B cell (primary cell): ENCODE results near the gene POLH. TPM values are rescaled to one million over a fixed set of nuclear protein-coding genes. Genes with fewer than 3 reads are reported as not detected.

Experiments used
- ATAC-seq: fragments of 200-7000 bp; cut with Tn5 transposase; one replicate; pipeline ENCODE4 v1.10.0; 2021; ENCODE audit warnings: low read depth, mild to moderate bottlenecking, moderate number of reproducible peaks, moderate library complexity
- CTCF ChIA-PET: fragments of 350-600 bp; sonication (Branson Sonifier 250); formaldehyde crosslinking; loops from one replicate; lab custom pipeline; 2021; ENCODE audit warnings: antibody characterized with exemption, inconsistent platforms; lab: Charles Lee
- POLR2A ChIA-PET: fragments of 350-600 bp; sonication (Branson Sonifier 250); formaldehyde crosslinking; loops from one replicate; lab custom pipeline; 2021; ENCODE audit warnings: antibody characterized with exemption; lab: Charles Lee
- DNase-seq: peaks from one replicate; pipeline ENCODE4 v3.0.0; 2013
- H2AFZ ChIP-seq: 2 replicates; pipeline ENCODE4 v1.6.1; 2012; ENCODE audit warnings: mild to moderate bottlenecking, low read depth, low read length; ENCODE audit not compliant: insufficient read depth, poor library complexity, severe bottlenecking
- H3K27ac ChIP-seq, 2 donors: 1 replicate in 1 of 2; 2 replicates in 1 of 2; pipeline ENCODE4 v1.5.1; 2012 to 2013; ENCODE audit warnings: low read length in 2 of 2, mild to moderate bottlenecking in 2 of 2, moderate library complexity in 1 of 2
- H3K27me3 ChIP-seq, 4 experiments: fragments of 200-600 bp in 1 of 4; sonication (generic) in 1 of 4; replicated peaks in 1 of 4; 1 replicate in 2 of 4; 2 replicates in 2 of 4; pipeline versions ENCODE4 v1.6.1 to v1.7.0; 2013 to 2016; ENCODE audit warnings: low read length in 3 of 4, mild to moderate bottlenecking in 2 of 4, mixed read lengths in 1 of 4, moderate library complexity in 1 of 4; ENCODE audit not compliant: insufficient read depth in 4 of 4, control insufficient read depth in 3 of 4; ENCODE audit errors: control extremely low read depth in 1 of 4
- H3K36me3 ChIP-seq, 2 experiments: replicated peaks in 1 of 2; 1 replicate in 1 of 2; 2 replicates in 1 of 2; pipeline versions ENCODE4 v1.6.1 to v1.7.1; 2013; ENCODE audit warnings: low read length in 1 of 2; ENCODE audit not compliant: insufficient read depth in 2 of 2, control insufficient read depth in 1 of 2; ENCODE audit errors: control extremely low read depth in 1 of 2, extremely low read depth in 1 of 2
- H3K4me1 ChIP-seq, 2 donors: fragments of 200-600 bp in 1 of 2; sonication (generic) in 1 of 2; 1 replicate in 1 of 2; 2 replicates in 1 of 2; pipeline versions ENCODE4 v1.5.1 to v1.6.1; 2013 to 2017; ENCODE audit warnings: low read length in 2 of 2; ENCODE audit not compliant: control insufficient read depth in 2 of 2, insufficient read depth in 2 of 2
- H3K4me2 ChIP-seq: replicated peaks from 2 replicates; pipeline ENCODE3; 2012; ENCODE audit warnings: mild to moderate bottlenecking, low read depth, low read length; ENCODE audit not compliant: poor library complexity, severe bottlenecking
- H3K4me3 ChIP-seq, 5 experiments: fragments of 200-600 bp in 1 of 5; sonication (generic) in 1 of 5; 1 replicate in 3 of 5; 2 replicates in 2 of 5; pipeline versions ENCODE4 v1.5.1 to v1.7.0; 2011 to 2016; ENCODE audit warnings: low read length in 4 of 5, mild to moderate bottlenecking in 4 of 5, low read depth in 2 of 5, control low read depth in 1 of 5, moderate library complexity in 1 of 5; ENCODE audit not compliant: insufficient read depth in 1 of 5; ENCODE audit errors: control extremely low read depth in 1 of 5, extremely low read depth in 1 of 5
- H3K79me2 ChIP-seq: fragments of 200-600 bp; sonication (generic); one replicate; pipeline ENCODE4 v1.6.0; 2016; ENCODE audit warnings: low read length; ENCODE audit not compliant: control insufficient read depth, insufficient read depth
- H3K9ac ChIP-seq: fragments of 200-600 bp; sonication (generic); 2 replicates; pipeline ENCODE4 v1.6.1; 2017; ENCODE audit warnings: mild to moderate bottlenecking, low read length, moderate library complexity
- H3K9me3 ChIP-seq, 3 donors: one replicate each; pipeline versions ENCODE4 v1.6.1 to v1.7.1; 2013; ENCODE audit warnings: low read length in 2 of 3; ENCODE audit not compliant: control insufficient read depth in 2 of 3, insufficient read depth in 1 of 3; ENCODE audit errors: control extremely low read depth in 1 of 3
- H4K20me1 ChIP-seq: 2 replicates; pipeline ENCODE4 v1.6.0; 2012; ENCODE audit warnings: mild to moderate bottlenecking, low read length; ENCODE audit not compliant: insufficient read depth, control insufficient read depth, poor library complexity, severe bottlenecking
- H3K27ac Mint-ChIP-seq: one replicate; pipeline ENCODE4 v1.8.0; 2021; ENCODE audit warnings: mixed read lengths
- H3K27me3 Mint-ChIP-seq: one replicate; pipeline ENCODE4 v1.8.0; 2021; ENCODE audit warnings: mixed read lengths
- H3K4me1 Mint-ChIP-seq: one replicate; pipeline ENCODE4 v1.8.0; 2021; ENCODE audit warnings: mixed read lengths
- H3K4me3 Mint-ChIP-seq: one replicate; pipeline ENCODE4 v1.8.0; 2021; ENCODE audit warnings: mixed read lengths
- H3K9me3 Mint-ChIP-seq: one replicate; pipeline ENCODE4 v1.8.0; 2022; ENCODE audit warnings: mixed read lengths; ENCODE audit not compliant: insufficient read depth
- EZH2 ChIP-seq: IDR thresholded peaks from 2 replicates; pipeline ENCODE4 v1.6.1; 2012; ENCODE audit warnings: borderline replicate concordance, low read depth, mild to moderate bottlenecking, moderate library complexity, low read length; ENCODE audit not compliant: insufficient read depth, poor library complexity, severe bottlenecking
- WGBS: methylation state at CpG from one replicate; pipeline ENCODE4 v1.1.5; 2013; ENCODE audit warnings: missing lambda C conversion rate; ENCODE audit not compliant: insufficient coverage; 5-methylcytosine and 5-hydroxymethylcytosine counted together
- intact Hi-C: fragments of 100-400 bp; cut with micrococcal nuclease; formaldehyde crosslinking; loops from one replicate; pipeline ENCODE4 v1.10.0; 2022
- polyA plus RNA-seq: library from polyadenylated mRNA; depleted of rRNA; stranded (reverse); fragments of >200 nt; gene quantifications from 2 replicates; pipeline ENCODE4 v1.2.3, GENCODE V29; 2012
- total RNA-seq, 2 donors: library from RNA; stranded (reverse); fragments of 120-200 nt in 1 of 2; gene quantifications; 1 replicate in 1 of 2; 2 replicates in 1 of 2; pipeline versions ENCODE4 v1.2.3 to v1.2.4, GENCODE V29; 2013 to 2022
- TF ChIP-seq, protein P1 (sequence below): fragments of 200-600 bp; IDR thresholded peaks from one replicate; pipeline ENCODE4 v1.8.0; 2022; ENCODE audit warnings: antibody characterized with exemption, mild to moderate bottlenecking

POLH gene
- total and polyA plus RNA-seq, 2 donors (not counting 1 experiment from before 2014, with no cell fraction given), result 14.7 to 24.8 TPM

DNA sequence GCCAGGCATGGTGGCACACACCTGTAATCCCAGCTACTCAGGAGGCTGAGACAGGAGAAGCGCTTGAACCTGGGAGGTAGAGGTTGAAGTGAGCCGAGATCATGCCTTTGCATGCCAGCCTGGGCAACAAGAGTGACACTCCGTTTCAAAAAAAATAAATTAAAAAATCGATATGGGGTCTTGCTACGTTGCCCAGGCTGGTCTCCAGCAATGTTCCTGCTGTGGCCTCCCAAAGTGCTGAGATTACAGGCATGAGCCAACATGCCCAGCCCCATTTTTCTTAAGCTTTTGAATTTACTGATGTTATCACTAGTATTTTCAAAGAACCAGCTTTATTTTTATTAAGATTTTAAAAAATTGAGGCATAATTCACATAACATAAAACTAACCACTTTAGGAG is 35.5 kb upstream of the POLH start:
- no peaks in the 10 kb centered on the region for H3K27me3 ChIP-seq
- intact Hi-C loops, result no loop called here
- DNase-seq, result no peak
- Mint-ChIP-seq H3K9me3 (no peaks in the 10 kb centered on the region), H3K27me3 (no peaks in the 10 kb centered on the region), H3K4me1 (peaks cover 4% of the 10 kb centered on the region), H3K27ac (no peak overlapping the region), H3K4me3 (no peak overlapping the region)
- H3K4me2 ChIP-seq, result no peak overlapping the region
- WGBS, result 100% methylated on average over 5 of the region's 5 CpGs
- no peaks in the 10 kb centered on the region for H3K9me3 ChIP-seq
- POLR2A ChIA-PET, result no interaction called here
- no peak overlapping the region for H3K4me3 ChIP-seq
- H2AFZ ChIP-seq, result no peak overlapping the region
- H3K9ac ChIP-seq, result no peak overlapping the region
- H3K27ac ChIP-seq, result no peak overlapping the region
- ATAC-seq, result no peak
- no peaks in the 10 kb centered on the region for H4K20me1 ChIP-seq
- CTCF ChIA-PET, result no interaction called here
- no peaks in the 10 kb centered on the region for H3K4me1 ChIP-seq
- TF ChIP-seq, protein P1, sequence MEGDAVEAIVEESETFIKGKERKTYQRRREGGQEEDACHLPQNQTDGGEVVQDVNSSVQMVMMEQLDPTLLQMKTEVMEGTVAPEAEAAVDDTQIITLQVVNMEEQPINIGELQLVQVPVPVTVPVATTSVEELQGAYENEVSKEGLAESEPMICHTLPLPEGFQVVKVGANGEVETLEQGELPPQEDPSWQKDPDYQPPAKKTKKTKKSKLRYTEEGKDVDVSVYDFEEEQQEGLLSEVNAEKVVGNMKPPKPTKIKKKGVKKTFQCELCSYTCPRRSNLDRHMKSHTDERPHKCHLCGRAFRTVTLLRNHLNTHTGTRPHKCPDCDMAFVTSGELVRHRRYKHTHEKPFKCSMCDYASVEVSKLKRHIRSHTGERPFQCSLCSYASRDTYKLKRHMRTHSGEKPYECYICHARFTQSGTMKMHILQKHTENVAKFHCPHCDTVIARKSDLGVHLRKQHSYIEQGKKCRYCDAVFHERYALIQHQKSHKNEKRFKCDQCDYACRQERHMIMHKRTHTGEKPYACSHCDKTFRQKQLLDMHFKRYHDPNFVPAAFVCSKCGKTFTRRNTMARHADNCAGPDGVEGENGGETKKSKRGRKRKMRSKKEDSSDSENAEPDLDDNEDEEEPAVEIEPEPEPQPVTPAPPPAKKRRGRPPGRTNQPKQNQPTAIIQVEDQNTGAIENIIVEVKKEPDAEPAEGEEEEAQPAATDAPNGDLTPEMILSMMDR, result no peak
- no peak for TF ChIP-seq EZH2
- peaks cover 0 to 27% of the 10 kb centered on the region in 2 experiments for H3K36me3 ChIP-seq
- no peaks in the 10 kb centered on the region for H3K79me2 ChIP-seq

DNA sequence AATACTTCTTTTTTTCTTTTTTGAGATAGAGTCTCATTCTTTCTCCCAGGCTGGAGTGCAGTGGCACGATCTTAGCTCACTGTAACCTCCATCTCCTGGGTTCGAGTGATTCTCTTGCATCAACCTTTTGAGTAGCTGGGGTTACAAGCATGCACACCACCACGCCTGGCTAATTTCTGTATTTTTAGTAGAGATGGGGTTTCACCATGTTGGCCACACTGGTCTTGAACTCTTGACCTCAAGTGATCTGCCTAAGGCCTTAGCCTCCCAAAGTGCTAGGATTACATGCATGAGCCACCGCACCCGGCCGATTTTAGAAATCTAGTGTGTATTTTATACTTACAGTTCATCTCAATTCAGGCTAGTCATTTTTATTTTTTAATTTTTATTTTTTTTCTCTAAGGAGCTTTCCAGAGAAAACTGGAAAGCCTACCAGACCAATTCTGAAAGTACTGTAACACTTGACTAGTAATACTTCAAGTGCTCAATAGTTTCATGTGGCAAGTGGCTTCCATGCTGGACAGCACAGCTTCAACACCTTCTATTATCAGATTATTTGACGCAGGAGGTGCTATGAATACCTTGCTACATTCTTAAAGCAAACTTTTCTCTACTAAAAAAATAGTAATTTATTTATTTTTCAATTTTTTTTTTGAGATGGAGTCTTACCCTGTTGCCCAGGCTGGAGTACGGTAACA is 34.1 kb upstream of the POLH start:
- ChIA-PET CTCF (no interaction called here), POLR2A (no interaction called here)
- H3K27ac ChIP-seq, result no peak overlapping the region
- no peak overlapping the region for H3K4me2 ChIP-seq
- DNase-seq (no peak), ATAC-seq (no peak)
- WGBS, result 93% methylated on average over 2 of the region's 8 CpGs
- Mint-ChIP-seq H3K27me3 (no peaks in the 10 kb centered on the region), H3K27ac (peak overlapping the region; percentile 5), H3K9me3 (no peaks in the 10 kb centered on the region), H3K4me3 (no peak overlapping the region), H3K4me1 (peaks cover 4% of the 10 kb centered on the region)
- H3K4me3 ChIP-seq, result no peak overlapping the region
- H3K9ac ChIP-seq, result no peak overlapping the region
- H3K9me3 ChIP-seq, result no peaks in the 10 kb centered on the region
- H3K36me3 ChIP-seq, result peaks cover 0 to 39% of the 10 kb centered on the region in 2 experiments
- H3K27me3 ChIP-seq, result no peaks in the 10 kb centered on the region
- no peaks in the 10 kb centered on the region for H4K20me1 ChIP-seq
- H3K4me1 ChIP-seq, result no peaks in the 10 kb centered on the region
- H3K79me2 ChIP-seq, result no peaks in the 10 kb centered on the region
- H2AFZ ChIP-seq, result no peak overlapping the region
- TF ChIP-seq, protein P1, result no peak
- no peak for TF ChIP-seq EZH2
- intact Hi-C loops, result no loop called here
